ENCODE results near the gene TANGO6. TPM values are rescaled to one million over a fixed set of nuclear protein-coding genes. Genes with fewer than 3 reads are reported as not detected.

Gene TANGO6
- total and polyA plus RNA-seq, 2 of the 8 experiments (the other 6 are each of a cell fraction or from before 2014, with no cell fraction given), result 5.0 to 19.5 TPM

DNA sequence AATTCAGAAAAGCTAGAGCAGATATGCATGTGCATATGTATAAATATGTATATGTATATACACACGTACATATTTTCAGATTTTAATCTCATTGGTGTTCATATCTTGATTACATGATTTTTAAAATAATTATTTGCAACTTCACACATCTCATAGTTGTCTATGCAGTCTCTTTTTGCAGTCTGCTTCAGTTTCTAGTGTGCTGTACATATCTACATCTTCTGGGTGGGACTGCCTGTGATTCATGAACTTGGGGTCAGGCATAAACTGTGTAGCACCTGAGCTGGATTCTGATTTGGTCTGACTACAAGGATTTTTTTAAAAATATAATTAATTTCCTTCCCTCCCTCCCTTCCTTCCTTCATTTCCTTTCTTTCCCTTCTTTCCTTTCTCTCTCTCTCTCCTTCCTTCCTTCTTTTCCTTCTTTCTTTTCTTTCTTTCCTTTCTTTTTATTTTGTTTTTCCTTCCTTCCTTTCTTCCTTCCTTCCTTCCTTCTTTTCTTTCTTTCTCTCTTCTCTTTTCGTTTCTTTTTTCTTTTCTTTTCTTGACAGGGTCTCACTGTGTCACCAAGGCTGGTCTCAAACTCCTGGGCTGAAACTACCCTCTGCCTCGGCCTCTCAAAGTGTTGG, 96.5 kb downstream of the TANGO6 start (continued):
- TF ChIP-seq EP300 (IDR thresholded peaks at IDR 0.05; ENCODE audit: borderline replicate concordance in 1 of 2, low read depth in 2 of 2, low read length in 2 of 2), result no peak
- TF ChIP-seq CEBPB (IDR thresholded peaks at IDR 0.05; ENCODE audit: low read depth, low read length), result no peak
- TF ChIP-seq CHD1 (IDR thresholded peaks at IDR 0.05; ENCODE audit: low read depth, low read length), result no peak
- TF ChIP-seq BRCA1 (IDR thresholded peaks at IDR 0.05; ENCODE audit: low read depth, low read length), result no peak
- no peak for TF ChIP-seq POLR2AphosphoS5 (IDR thresholded peaks at IDR 0.05; ENCODE audit: low read depth, low read length)
- TF ChIP-seq TBP (IDR thresholded peaks at IDR 0.05; ENCODE audit: low read depth, low read length), result no peak
- TF ChIP-seq RXRA (IDR thresholded peaks at IDR 0.05; ENCODE audit: insufficient read depth, low read depth, low read length), result no peak
- TF ChIP-seq, protein P1, sequence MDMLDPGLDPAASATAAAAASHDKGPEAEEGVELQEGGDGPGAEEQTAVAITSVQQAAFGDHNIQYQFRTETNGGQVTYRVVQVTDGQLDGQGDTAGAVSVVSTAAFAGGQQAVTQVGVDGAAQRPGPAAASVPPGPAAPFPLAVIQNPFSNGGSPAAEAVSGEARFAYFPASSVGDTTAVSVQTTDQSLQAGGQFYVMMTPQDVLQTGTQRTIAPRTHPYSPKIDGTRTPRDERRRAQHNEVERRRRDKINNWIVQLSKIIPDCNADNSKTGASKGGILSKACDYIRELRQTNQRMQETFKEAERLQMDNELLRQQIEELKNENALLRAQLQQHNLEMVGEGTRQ (IDR thresholded peaks at IDR 0.05; ENCODE audit: low read length), result no peak
